HG03378 (cell line): ENCODE data around the gene NCCRP1.
"Not testable (repeated sequence)": the region's sequence is repeated elsewhere in the genome, so short reads cannot be mapped to it uniquely, and the experiment has no call there.

Experiments used
- ATAC-seq: cut with Tn5 transposase; IDR thresholded peaks from one replicate; pipeline ENCODE4 v1.9.1; 2021; ENCODE audit warnings: mild to moderate bottlenecking, moderate library complexity; ENCODE audit not compliant: unreplicated experiment

Gene NCCRP1

DNA sequence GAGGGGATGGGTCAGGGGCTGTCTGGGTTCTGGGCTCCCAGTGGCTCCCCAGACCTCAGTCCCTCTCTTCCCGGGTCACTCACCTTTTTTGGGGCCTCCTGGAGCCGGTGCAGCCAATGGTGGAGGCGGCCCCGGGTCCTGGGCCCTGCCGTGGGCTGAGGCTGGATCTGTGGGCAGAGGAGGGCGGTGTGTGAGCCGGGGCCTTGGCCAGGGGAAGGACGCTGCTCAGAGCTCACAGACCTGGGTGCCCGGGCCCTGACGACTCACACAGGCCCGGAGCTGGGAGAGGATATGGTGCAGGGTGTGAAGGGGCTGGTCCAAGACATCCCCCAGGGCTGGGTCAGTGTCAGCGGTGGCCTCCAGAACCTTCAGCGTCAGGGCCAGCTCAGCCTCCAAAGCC, 47.0 kb downstream of the NCCRP1 start:
- not testable (repeated sequence) for ATAC-seq

DNA sequence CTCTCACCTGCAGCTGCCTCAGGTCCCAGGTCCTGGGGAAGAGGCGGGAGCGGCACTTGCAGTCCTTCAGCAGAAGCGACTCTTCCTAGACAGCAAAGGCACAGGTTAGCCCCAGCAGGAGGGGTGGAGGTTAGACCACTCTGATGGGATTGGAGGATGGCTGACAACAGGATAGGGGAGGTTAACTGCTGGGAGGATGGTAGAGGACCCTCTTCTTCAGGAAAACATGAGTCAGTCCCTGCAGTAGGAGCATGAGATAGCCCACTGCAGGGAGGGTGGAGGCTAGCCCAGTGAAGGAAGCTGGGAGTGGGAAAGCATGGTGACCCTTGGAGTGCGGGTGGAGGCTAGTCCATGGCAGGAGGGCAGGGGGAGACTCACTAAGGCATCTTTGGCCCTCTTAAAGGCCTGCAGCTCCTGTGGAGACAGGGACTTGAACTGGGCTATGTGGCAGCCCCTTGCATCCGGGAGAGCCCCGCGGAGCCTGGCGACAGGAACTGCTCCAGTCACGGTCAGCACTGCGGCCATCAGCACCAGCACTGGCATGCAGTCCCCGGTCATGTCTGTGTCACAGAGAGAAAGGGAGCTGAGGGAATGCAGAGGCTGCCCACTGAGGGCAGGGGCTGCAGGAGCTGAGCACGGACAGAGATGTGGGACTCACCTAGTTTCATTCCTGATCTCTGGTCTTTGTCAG, 47.8 kb downstream of the NCCRP1 start, which contains the start of gene IFNL3:
Gene IFNL3 (minus strand): TSS at position 597 of the 691 bp plus-strand sequence. CDS start 39 bp downstream, at position 558.
- ATAC-seq = not testable (repeated sequence)

DNA sequence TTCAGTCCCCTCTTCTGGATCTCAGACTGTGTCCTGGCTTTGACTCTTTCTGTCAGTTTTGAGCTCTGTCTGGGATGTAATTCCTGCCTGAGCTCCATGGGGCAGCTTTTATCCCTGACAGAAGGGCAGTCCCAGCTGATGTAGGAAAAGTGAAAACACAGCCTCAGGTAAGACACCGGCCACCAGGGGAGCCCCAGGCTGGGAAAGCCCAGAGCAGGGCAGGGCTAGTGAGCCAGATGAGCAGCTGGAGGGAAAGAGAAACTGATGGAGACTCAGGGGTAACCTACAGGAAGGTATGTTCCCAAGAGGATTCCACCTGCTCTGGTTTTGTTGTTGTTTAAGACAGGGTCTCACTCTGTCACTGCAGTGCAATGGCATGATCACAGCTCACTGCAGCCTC, 48.4 kb downstream of the NCCRP1 start:
- not testable (repeated sequence) for ATAC-seq

DNA sequence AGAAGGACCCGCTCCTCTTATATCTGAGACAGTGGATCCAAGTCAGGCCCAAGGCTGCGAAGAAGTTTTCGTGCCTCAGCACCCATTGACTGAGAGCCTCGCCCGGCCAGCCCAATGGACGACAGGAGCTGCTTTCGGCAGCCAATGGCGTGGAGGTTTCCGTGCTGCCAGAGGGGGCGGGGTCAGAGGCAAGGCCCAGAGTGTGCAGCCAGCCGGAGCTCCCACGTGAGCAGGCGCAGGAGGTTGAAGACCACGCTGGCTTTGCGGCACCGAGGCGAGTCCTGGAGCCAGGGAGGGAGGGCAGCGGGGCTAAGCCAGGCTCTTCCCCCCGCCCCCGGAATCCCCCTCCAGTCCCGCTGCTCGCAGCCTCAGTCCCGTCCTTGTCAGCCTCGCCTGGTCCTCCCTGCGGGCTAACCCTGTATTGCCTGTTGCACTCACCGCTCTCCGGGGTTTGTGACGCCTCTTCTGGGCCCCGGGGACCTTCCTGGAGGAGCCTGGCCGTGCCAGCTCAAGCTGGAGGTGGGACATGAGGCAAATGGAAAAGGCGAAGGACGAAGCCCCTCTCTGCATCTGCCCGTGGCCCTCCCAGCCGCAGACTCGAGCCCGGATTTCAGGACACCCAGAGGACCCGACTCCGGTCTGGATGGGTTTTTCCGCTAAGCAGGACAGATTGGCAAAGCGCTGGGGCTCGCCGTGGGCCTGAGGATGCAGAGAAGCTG, 50.3 kb downstream of the NCCRP1 start:
- ATAC-seq = no peak

DNA sequence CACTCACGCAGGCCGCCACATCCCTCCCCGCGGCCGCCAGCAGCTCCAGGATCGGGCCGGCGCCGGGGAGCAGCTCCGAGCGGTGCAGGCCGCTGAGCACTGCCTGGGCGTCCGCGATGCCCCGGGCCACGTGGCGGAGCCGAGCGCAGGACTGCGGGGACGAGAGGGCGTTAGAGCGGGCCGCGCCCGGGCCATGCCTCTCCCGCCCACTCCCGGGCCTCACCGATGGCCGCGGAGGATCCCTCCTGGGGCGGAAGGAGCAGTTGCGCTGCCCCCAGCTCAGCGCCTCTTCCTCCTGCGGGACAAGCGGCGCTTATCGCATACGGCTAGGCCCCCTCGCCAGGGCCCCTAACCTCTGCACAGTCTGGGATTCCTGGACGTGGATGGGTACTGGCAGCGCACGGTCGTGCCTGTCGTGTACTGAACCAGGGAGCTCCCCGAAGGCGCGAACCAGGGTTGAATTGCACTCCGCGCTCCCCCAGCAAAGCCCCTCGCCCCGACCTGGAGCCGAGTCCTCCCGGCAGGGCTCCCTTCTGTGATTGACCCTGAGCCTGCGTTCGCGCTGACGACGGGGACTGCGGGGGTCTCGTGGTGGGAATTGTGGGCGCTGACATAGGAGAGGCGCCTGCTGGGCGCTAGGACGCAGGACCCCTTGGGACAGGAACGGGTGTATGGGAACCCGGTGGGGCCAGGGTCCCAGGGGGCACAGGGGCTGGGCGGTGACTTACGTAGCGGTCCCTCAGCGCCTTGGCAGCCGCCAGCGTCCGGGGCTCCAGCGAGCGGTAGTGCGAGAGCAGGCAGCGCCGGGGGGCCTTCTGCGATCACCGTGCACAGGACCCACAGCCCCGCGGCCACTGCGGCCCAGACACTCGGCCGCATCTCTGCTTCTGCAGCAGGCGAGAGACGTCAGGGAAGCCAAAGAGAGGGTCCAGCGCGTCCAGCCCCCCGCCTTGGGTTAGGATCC, 51.2 kb downstream of the NCCRP1 start:
- no peak for ATAC-seq

DNA sequence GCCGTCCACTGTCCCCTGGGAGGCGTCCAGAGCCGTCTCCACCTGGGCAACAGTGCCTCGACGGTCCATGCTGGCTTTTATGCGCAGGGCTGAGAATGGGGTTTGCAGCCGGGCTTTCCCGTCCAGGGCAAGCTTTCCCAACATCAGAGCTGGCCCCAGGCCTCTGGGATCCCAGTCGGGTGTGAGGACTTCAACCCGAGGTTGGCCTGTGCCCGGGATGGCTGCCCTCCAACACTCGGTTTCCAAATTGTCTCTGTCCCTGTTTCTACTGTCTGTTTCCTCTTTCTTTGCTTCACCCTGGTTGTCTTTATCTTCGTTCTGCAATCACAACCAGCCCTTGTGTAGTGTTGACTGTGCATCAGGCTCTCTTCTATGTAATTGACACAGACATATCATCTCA, 52.0 kb downstream of the NCCRP1 start, which contains the start of gene IFNL4:
Gene IFNL4 (minus strand): TSS at position 51 of the 400 bp plus-strand sequence.
- ATAC-seq = no peak

DNA sequence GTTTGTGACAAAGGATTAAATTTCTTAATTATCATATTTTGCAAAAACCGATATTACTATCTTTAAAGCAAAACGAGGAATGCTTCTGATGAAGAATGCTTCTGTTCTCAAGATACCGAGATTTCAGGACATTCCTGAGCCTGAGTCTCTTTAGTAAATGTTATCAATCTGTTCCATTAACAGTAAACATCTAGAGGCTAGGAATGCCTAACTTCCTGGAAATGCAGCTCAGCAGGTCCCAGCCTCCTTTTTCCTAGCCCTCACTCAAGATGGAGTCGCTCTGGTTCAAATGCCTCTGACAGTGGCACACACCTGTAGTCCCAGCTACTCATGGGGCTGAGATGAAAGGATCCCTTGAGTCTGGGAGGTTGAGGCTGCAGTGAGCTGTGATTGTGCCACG, 54.3 kb downstream of the NCCRP1 start:
- no peak for ATAC-seq
